B cell (primary cell): ENCODE results near the gene KRT6B. TPM values are rescaled to one million over a fixed set of nuclear protein-coding genes. Genes with fewer than 3 reads are reported as not detected.

ENCODE experiments used
- ATAC-seq: fragments of 200-7000 bp; cut with Tn5 transposase; one replicate; pipeline ENCODE4 v1.10.0; 2021; ENCODE audit warnings: low read depth, mild to moderate bottlenecking, moderate number of reproducible peaks, moderate library complexity
- CTCF ChIA-PET: fragments of 350-600 bp; sonication (Branson Sonifier 250); formaldehyde crosslinking; loops from one replicate; lab custom pipeline; 2021; ENCODE audit warnings: antibody characterized with exemption, inconsistent platforms; lab: Charles Lee
- POLR2A ChIA-PET: fragments of 350-600 bp; sonication (Branson Sonifier 250); formaldehyde crosslinking; loops from one replicate; lab custom pipeline; 2021; ENCODE audit warnings: antibody characterized with exemption; lab: Charles Lee
- DNase-seq: peaks from one replicate; pipeline ENCODE4 v3.0.0; 2013
- H2AFZ ChIP-seq: 2 replicates; pipeline ENCODE4 v1.6.1; 2012; ENCODE audit warnings: mild to moderate bottlenecking, low read depth, low read length; ENCODE audit not compliant: insufficient read depth, poor library complexity, severe bottlenecking
- H3K27ac ChIP-seq, 2 donors: 1 replicate in 1 of 2; 2 replicates in 1 of 2; pipeline ENCODE4 v1.5.1; 2012 to 2013; ENCODE audit warnings: low read length in 2 of 2, mild to moderate bottlenecking in 2 of 2, moderate library complexity in 1 of 2
- H3K27me3 ChIP-seq, 4 experiments: fragments of 200-600 bp in 1 of 4; sonication (generic) in 1 of 4; replicated peaks in 1 of 4; 1 replicate in 2 of 4; 2 replicates in 2 of 4; pipeline versions ENCODE4 v1.6.1 to v1.7.0; 2013 to 2016; ENCODE audit warnings: low read length in 3 of 4, mild to moderate bottlenecking in 2 of 4, mixed read lengths in 1 of 4, moderate library complexity in 1 of 4; ENCODE audit not compliant: insufficient read depth in 4 of 4, control insufficient read depth in 3 of 4; ENCODE audit errors: control extremely low read depth in 1 of 4
- H3K36me3 ChIP-seq, 2 experiments: replicated peaks in 1 of 2; 1 replicate in 1 of 2; 2 replicates in 1 of 2; pipeline versions ENCODE4 v1.6.1 to v1.7.1; 2013; ENCODE audit warnings: low read length in 1 of 2; ENCODE audit not compliant: insufficient read depth in 2 of 2, control insufficient read depth in 1 of 2; ENCODE audit errors: control extremely low read depth in 1 of 2, extremely low read depth in 1 of 2
- H3K4me1 ChIP-seq, 2 donors: fragments of 200-600 bp in 1 of 2; sonication (generic) in 1 of 2; 1 replicate in 1 of 2; 2 replicates in 1 of 2; pipeline versions ENCODE4 v1.5.1 to v1.6.1; 2013 to 2017; ENCODE audit warnings: low read length in 2 of 2; ENCODE audit not compliant: control insufficient read depth in 2 of 2, insufficient read depth in 2 of 2
- H3K4me2 ChIP-seq: replicated peaks from 2 replicates; pipeline ENCODE3; 2012; ENCODE audit warnings: mild to moderate bottlenecking, low read depth, low read length; ENCODE audit not compliant: poor library complexity, severe bottlenecking
- H3K4me3 ChIP-seq, 5 experiments: fragments of 200-600 bp in 1 of 5; sonication (generic) in 1 of 5; 1 replicate in 3 of 5; 2 replicates in 2 of 5; pipeline versions ENCODE4 v1.5.1 to v1.7.0; 2011 to 2016; ENCODE audit warnings: low read length in 4 of 5, mild to moderate bottlenecking in 4 of 5, low read depth in 2 of 5, control low read depth in 1 of 5, moderate library complexity in 1 of 5; ENCODE audit not compliant: insufficient read depth in 1 of 5; ENCODE audit errors: control extremely low read depth in 1 of 5, extremely low read depth in 1 of 5
- H3K79me2 ChIP-seq: fragments of 200-600 bp; sonication (generic); one replicate; pipeline ENCODE4 v1.6.0; 2016; ENCODE audit warnings: low read length; ENCODE audit not compliant: control insufficient read depth, insufficient read depth
- H3K9ac ChIP-seq: fragments of 200-600 bp; sonication (generic); 2 replicates; pipeline ENCODE4 v1.6.1; 2017; ENCODE audit warnings: mild to moderate bottlenecking, low read length, moderate library complexity
- H3K9me3 ChIP-seq, 3 donors: one replicate each; pipeline versions ENCODE4 v1.6.1 to v1.7.1; 2013; ENCODE audit warnings: low read length in 2 of 3; ENCODE audit not compliant: control insufficient read depth in 2 of 3, insufficient read depth in 1 of 3; ENCODE audit errors: control extremely low read depth in 1 of 3
- H4K20me1 ChIP-seq: 2 replicates; pipeline ENCODE4 v1.6.0; 2012; ENCODE audit warnings: mild to moderate bottlenecking, low read length; ENCODE audit not compliant: insufficient read depth, control insufficient read depth, poor library complexity, severe bottlenecking
- H3K27ac Mint-ChIP-seq: one replicate; pipeline ENCODE4 v1.8.0; 2021; ENCODE audit warnings: mixed read lengths
- H3K27me3 Mint-ChIP-seq: one replicate; pipeline ENCODE4 v1.8.0; 2021; ENCODE audit warnings: mixed read lengths
- H3K4me1 Mint-ChIP-seq: one replicate; pipeline ENCODE4 v1.8.0; 2021; ENCODE audit warnings: mixed read lengths
- H3K4me3 Mint-ChIP-seq: one replicate; pipeline ENCODE4 v1.8.0; 2021; ENCODE audit warnings: mixed read lengths
- H3K9me3 Mint-ChIP-seq: one replicate; pipeline ENCODE4 v1.8.0; 2022; ENCODE audit warnings: mixed read lengths; ENCODE audit not compliant: insufficient read depth
- CTCF ChIP-seq: fragments of 200-600 bp; IDR thresholded peaks from one replicate; pipeline ENCODE4 v1.8.0; 2022; ENCODE audit warnings: antibody characterized with exemption, mild to moderate bottlenecking
- EZH2 ChIP-seq: IDR thresholded peaks from 2 replicates; pipeline ENCODE4 v1.6.1; 2012; ENCODE audit warnings: borderline replicate concordance, low read depth, mild to moderate bottlenecking, moderate library complexity, low read length; ENCODE audit not compliant: insufficient read depth, poor library complexity, severe bottlenecking
- WGBS: methylation state at CpG from one replicate; pipeline ENCODE4 v1.1.5; 2013; ENCODE audit warnings: missing lambda C conversion rate; ENCODE audit not compliant: insufficient coverage; 5-methylcytosine and 5-hydroxymethylcytosine counted together
- intact Hi-C: fragments of 100-400 bp; cut with micrococcal nuclease; formaldehyde crosslinking; loops from one replicate; pipeline ENCODE4 v1.10.0; 2022
- polyA plus RNA-seq: library from polyadenylated mRNA; depleted of rRNA; stranded (reverse); fragments of >200 nt; gene quantifications from 2 replicates; pipeline ENCODE4 v1.2.3, GENCODE V29; 2012
- total RNA-seq, 2 donors: library from RNA; stranded (reverse); fragments of 120-200 nt in 1 of 2; gene quantifications; 1 replicate in 1 of 2; 2 replicates in 1 of 2; pipeline versions ENCODE4 v1.2.3 to v1.2.4, GENCODE V29; 2013 to 2022

Gene KRT6B
- total and polyA plus RNA-seq, 2 donors (not counting 1 experiment from before 2014, with no cell fraction given) = not detected

- ChIA-PET POLR2A (no interaction called here), CTCF (no interaction called here)
- H3K4me3 Mint-ChIP-seq = no peak overlapping the region
- intact Hi-C loops = no loop called here
- Histone ChIP-seq H3K9me3 (no peaks in the 10 kb centered on the region), H2AFZ (no peak overlapping the region), H3K9ac (no peak overlapping the region), H3K36me3 (no peaks in the 10 kb centered on the region), H3K4me3 (no peak overlapping the region), H3K27me3 (no peaks in the 10 kb centered on the region), H3K27ac (no peak overlapping the region), H3K79me2 (no peaks in the 10 kb centered on the region), H4K20me1 (no peaks in the 10 kb centered on the region), H3K4me2 (no peak overlapping the region), H3K4me1 (no peaks in the 10 kb centered on the region)
- no peaks in the 10 kb centered on the region for H3K9me3 Mint-ChIP-seq
- TF ChIP-seq CTCF (no peak), EZH2 (no peak)
- ATAC-seq = no peak
- no peak overlapping the region for H3K27ac Mint-ChIP-seq
- WGBS = 58% methylated on average over 2 of the region's 3 CpGs
- DNase-seq = no peak
- no peaks in the 10 kb centered on the region for H3K4me1 Mint-ChIP-seq
- peaks cover 9% of the 10 kb centered on the region for H3K27me3 Mint-ChIP-seq
Measured at GRCh38 chr12:52404951-52405350, 47.0 kb downstream of the KRT6B start.

GRCh38 chr12:52403561-52403960, 48.4 kb downstream of the KRT6B start:
- POLR2A ChIA-PET = no interaction called here
- no peaks in the 10 kb centered on the region for H3K4me1 ChIP-seq
- H3K4me2 ChIP-seq = no peak overlapping the region
- H4K20me1 ChIP-seq = no peaks in the 10 kb centered on the region
- no peak overlapping the region for H3K9ac ChIP-seq
- Mint-ChIP-seq H3K27me3 (peaks cover 14% of the 10 kb centered on the region), H3K9me3 (no peaks in the 10 kb centered on the region), H3K4me1 (no peaks in the 10 kb centered on the region), H3K4me3 (no peak overlapping the region), H3K27ac (no peak overlapping the region)
- H3K36me3 ChIP-seq = no peaks in the 10 kb centered on the region
- 93% methylated on average over 9 of the region's 9 CpGs for WGBS
- ATAC-seq (no peak), DNase-seq (no peak)
- no peak overlapping the region for H3K4me3 ChIP-seq
- H3K9me3 ChIP-seq = no peaks in the 10 kb centered on the region
- peaks cover 0 to 3% (median 0%) of the 10 kb centered on the region in 4 experiments for H3K27me3 ChIP-seq
- no peak overlapping the region for H3K27ac ChIP-seq
- intact Hi-C loops = no loop called here
- CTCF ChIA-PET = no interaction called here
- TF ChIP-seq EZH2 = no peak
- TF ChIP-seq CTCF = no peak
- no peak overlapping the region for H2AFZ ChIP-seq
- H3K79me2 ChIP-seq = no peaks in the 10 kb centered on the region
